OCI-LY7 (cell line): ENCODE measurements around the gene ATP1A2. TPM values are rescaled to one million over a fixed set of nuclear protein-coding genes. Genes with fewer than 3 reads are reported as not detected.

Experiments
- BruUV-seq: library from RNA; stranded (reverse); fragments of 400-500 nt; replicated peaks from 2 replicates; lab custom pipeline; 2021; lab: Mats Ljungman, UMichigan
- CTCF ChIA-PET: fragments of 300-600 bp; sonication (Branson Sonifier 250); formaldehyde crosslinking; loops from one replicate; lab custom pipeline; 2022; ENCODE audit warnings: antibody characterized with exemption; ENCODE audit not compliant: unreplicated experiment; lab: Charles Lee
- POLR2A ChIA-PET: fragments of 300-600 bp; sonication (Branson Sonifier 250); formaldehyde crosslinking; loops from one replicate; lab custom pipeline; 2022; ENCODE audit warnings: antibody characterized with exemption; lab: Charles Lee
- DNase-seq: peaks from one replicate; pipeline ENCODE4 v3.0.0-alpha.2; 2015; ENCODE audit warnings: low spot score
- H2AFZ ChIP-seq: fragments of 200-600 bp; sonication (generic), shearing (Covaris generic); 2 replicates; pipeline ENCODE4 v1.6.1; 2014; ENCODE audit warnings: mild to moderate bottlenecking, antibody characterized with exemption, low read length, moderate library complexity
- H3K27ac ChIP-seq: fragments of 200-600 bp; sonication (generic); 2 replicates; pipeline ENCODE4 v1.5.1; 2014; ENCODE audit warnings: mixed run types, low read depth, mild to moderate bottlenecking, moderate library complexity, low read length, inconsistent platforms; ENCODE audit not compliant: poor library complexity, severe bottlenecking
- H3K36me3 ChIP-seq: fragments of 200-600 bp; sonication (generic); 2 replicates; pipeline ENCODE4 v1.6.1; 2014; ENCODE audit warnings: mild to moderate bottlenecking, antibody characterized with exemption, low read length, moderate library complexity, mixed read lengths; ENCODE audit not compliant: insufficient read depth
- H3K4me1 ChIP-seq: fragments of 200-600 bp; sonication (generic); 2 replicates; pipeline ENCODE4 v1.5.1; 2014; ENCODE audit warnings: mild to moderate bottlenecking, low read length; ENCODE audit not compliant: insufficient read depth, poor library complexity, severe bottlenecking
- H3K4me2 ChIP-seq: fragments of 200-600 bp; sonication (generic); 2 replicates; pipeline ENCODE4 v1.6.1; 2014; ENCODE audit warnings: mild to moderate bottlenecking, low read length
- H3K4me3 ChIP-seq: fragments of 200-600 bp; sonication (generic); 2 replicates; pipeline ENCODE4 v1.5.1; 2014; ENCODE audit warnings: mild to moderate bottlenecking, low read depth, low read length; ENCODE audit not compliant: poor library complexity, severe bottlenecking
- H3K79me2 ChIP-seq: fragments of 200-600 bp; sonication (generic); 2 replicates; pipeline ENCODE4 v1.6.1; 2016; ENCODE audit warnings: low read depth, mild to moderate bottlenecking, low read length, moderate library complexity, mixed read lengths; ENCODE audit not compliant: insufficient read depth
- H3K9me2 ChIP-seq: fragments of 200-600 bp; sonication (generic); 2 replicates; pipeline ENCODE4 v1.6.1; 2016; ENCODE audit warnings: mild to moderate bottlenecking, low read length, mixed read lengths; ENCODE audit not compliant: insufficient read depth
- H3K9me3 ChIP-seq: fragments of 200-600 bp; sonication (generic); 2 replicates; pipeline ENCODE4 v1.6.1; 2014; ENCODE audit warnings: mild to moderate bottlenecking, mixed run types, low read length, mixed read lengths
- H4K20me1 ChIP-seq: fragments of 200-600 bp; sonication (generic); 2 replicates; pipeline ENCODE4 v1.6.1; 2014; ENCODE audit warnings: mild to moderate bottlenecking, antibody characterized with exemption, low read length, moderate library complexity, mixed read lengths; ENCODE audit not compliant: insufficient read depth
- CTCF ChIP-seq: fragments of 200-600 bp; sonication (generic); conservative IDR thresholded peaks from 2 replicates; pipeline ENCODE4 v1.5.1; 2014; ENCODE audit warnings: mild to moderate bottlenecking, antibody characterized with exemption, low read length, moderate library complexity, mixed read lengths
- EZH2phosphoT487 ChIP-seq: fragments of 200-600 bp; sonication (generic); IDR thresholded peaks from 2 replicates; pipeline ENCODE4 v1.6.1; 2018; ENCODE audit warnings: low read depth, borderline replicate concordance, mild to moderate bottlenecking, mixed run types, antibody characterized with exemption, low read length, moderate library complexity, mixed read lengths
- intact Hi-C: fragments of 100-400 bp; cut with micrococcal nuclease; formaldehyde crosslinking; loops from one replicate; pipeline ENCODE4 v1.10.0; 2022; ENCODE audit not compliant: unreplicated experiment
- total RNA-seq, 2 experiments: library from RNA; depleted of rRNA in 1 of 2; stranded (reverse); fragments of >200 nt in 1 of 2; shearing (Covaris generic) in 1 of 2; gene quantifications; 2 replicates each; pipeline ENCODE4 v1.2.3, GENCODE V29; 2014 to 2022

Gene ATP1A2
- total RNA-seq, 2 experiments from 2014 or later: not detected

- H4K20me1 ChIP-seq: no peaks in the 10 kb centered on the region
- H3K9me3 ChIP-seq: no peaks in the 10 kb centered on the region
- H3K4me2 ChIP-seq: peak overlapping the region; percentile 82
- no peaks in the 10 kb centered on the region for H3K9me2 ChIP-seq
- intact Hi-C loops: no loop called here
- H3K27ac ChIP-seq: no peak overlapping the region
- POLR2A ChIA-PET: no interaction called here
- no peaks in the 10 kb centered on the region for H3K36me3 ChIP-seq
- no TSS peak for BruUV-seq
- peaks cover 17% of the 10 kb centered on the region for H3K4me1 ChIP-seq
- CTCF ChIA-PET: interaction anchor here (0.7 to 1.0 kb wide), 2 partner anchors 8 to 23 kb away, joined by 3 to 6 read pairs; no protein-coding TSS in a partner anchor
- peak overlapping the region; percentile 84 for H2AFZ ChIP-seq
- H3K4me3 ChIP-seq: peak overlapping the region; percentile 70
- TF ChIP-seq EZH2phosphoT487: no peak
- TF ChIP-seq CTCF: no peak
- no peaks in the 10 kb centered on the region for H3K79me2 ChIP-seq
- peak; percentile 84 for DNase-seq
These were observed 45.1 kb upstream of the ATP1A2 start for GRCh38 chr1:160070243-160071163.

GRCh38 chr1:160071289-160071688, 44.3 kb upstream of the ATP1A2 start:
- ChIA-PET POLR2A (no interaction called here), CTCF (interaction anchor here (0.5 kb wide), 1 partner anchor 416 kb away, joined by 3 read pairs; no protein-coding TSS in a partner anchor)
- no peak overlapping the region for H3K4me2 ChIP-seq
- H3K4me3 ChIP-seq: no peak overlapping the region
- TF ChIP-seq CTCF (no peak), EZH2phosphoT487 (no peak)
- H3K36me3 ChIP-seq: no peaks in the 10 kb centered on the region
- no peak overlapping the region for H3K27ac ChIP-seq
- H3K9me2 ChIP-seq: no peaks in the 10 kb centered on the region
- H3K9me3 ChIP-seq: no peaks in the 10 kb centered on the region
- H3K4me1 ChIP-seq: peaks cover 17% of the 10 kb centered on the region
- intact Hi-C loops: no loop called here
- no peak overlapping the region for H2AFZ ChIP-seq
- no peaks in the 10 kb centered on the region for H3K79me2 ChIP-seq
- no peak for DNase-seq
- BruUV-seq: no TSS peak
- H4K20me1 ChIP-seq: no peaks in the 10 kb centered on the region
